IMR-90 (cell line): ENCODE results near the gene ARMH4. TPM values are rescaled to one million over a fixed set of nuclear protein-coding genes. Genes with fewer than 3 reads are reported as not detected.

Experiments
- ATAC-seq: fragments of 200-7000 bp; cut with Tn5 transposase; 2 replicates; pipeline ENCODE4 v1.9.1; 2020; ENCODE audit warnings: low read depth, mild to moderate bottlenecking, moderate library complexity
- BruUV-seq: library from RNA; stranded (reverse); fragments of 400-500 nt; replicated peaks from 2 replicates; lab custom pipeline; 2021; lab: Mats Ljungman, UMichigan
- CTCF ChIA-PET: fragments of 300-600 bp; formaldehyde crosslinking; extraction: SDS; loops from one replicate; lab custom pipeline; 2021; ENCODE audit warnings: antibody characterized with exemption; lab: Yijun Ruan, JAX
- POLR2A ChIA-PET: fragments of 300-600 bp; sonication (Branson Sonifier 250); formaldehyde crosslinking; loops from one replicate; lab custom pipeline; 2022; ENCODE audit warnings: antibody characterized with exemption; ENCODE audit not compliant: unreplicated experiment; lab: Charles Lee
- DNase-seq: peaks from one replicate; pipeline ENCODE4 v3.0.0; 2013
- H2AFZ ChIP-seq: replicated peaks from 2 replicates; pipeline ENCODE3; 2013; ENCODE audit warnings: low read length, mild to moderate bottlenecking; ENCODE audit not compliant: poor library complexity
- H2AK5ac ChIP-seq: 2 replicates; pipeline ENCODE4 v1.6.1; 2013; ENCODE audit warnings: low read depth, low read length, inconsistent platforms
- H2AK9ac ChIP-seq: replicated peaks from 2 replicates; pipeline ENCODE3; 2013; ENCODE audit warnings: mild to moderate bottlenecking, low read depth, low read length, moderate library complexity; ENCODE audit not compliant: poor library complexity
- H2BK120ac ChIP-seq: 2 replicates; pipeline ENCODE4 v1.6.1; 2013; ENCODE audit warnings: low read depth, low read length, inconsistent platforms
- H2BK15ac ChIP-seq: 3 replicates; pipeline ENCODE4 v1.6.1; 2013; ENCODE audit warnings: low read depth, low read length, inconsistent platforms
- H2BK20ac ChIP-seq: 2 replicates; pipeline ENCODE4 v1.6.1; 2013; ENCODE audit warnings: low read depth, mild to moderate bottlenecking, inconsistent platforms, low read length, moderate library complexity
- H2BK5ac ChIP-seq: 2 replicates; pipeline ENCODE4 v1.6.1; 2013; ENCODE audit warnings: mild to moderate bottlenecking, low read depth, low read length, inconsistent platforms; ENCODE audit not compliant: poor library complexity, severe bottlenecking
- H3K14ac ChIP-seq: replicated peaks from 2 replicates; pipeline ENCODE4 v1.6.1; 2013; ENCODE audit warnings: low read depth, low read length, inconsistent platforms
- H3K18ac ChIP-seq: 2 replicates; pipeline ENCODE4 v1.6.1; 2013; ENCODE audit warnings: low read depth, low read length, control low read depth
- H3K23ac ChIP-seq: 2 replicates; pipeline ENCODE4 v1.6.1; 2013; ENCODE audit warnings: low read depth, low read length, inconsistent platforms
- H3K27ac ChIP-seq: 2 replicates; pipeline ENCODE4 v1.5.1; 2013; ENCODE audit warnings: mild to moderate bottlenecking, control low read depth, low read length; ENCODE audit not compliant: insufficient read depth
- H3K27me3 ChIP-seq: 2 replicates; pipeline ENCODE4 v1.6.1; 2013; ENCODE audit warnings: low read length; ENCODE audit not compliant: control insufficient read depth, insufficient read depth
- H3K36me3 ChIP-seq: 2 replicates; pipeline ENCODE4 v1.6.1; 2013; ENCODE audit warnings: low read length, mixed read lengths; ENCODE audit not compliant: control insufficient read depth, insufficient read depth
- H3K4ac ChIP-seq: 2 replicates; pipeline ENCODE4 v1.6.1; 2013; ENCODE audit warnings: low read depth, low read length, inconsistent platforms
- H3K4me1 ChIP-seq: 2 replicates; pipeline ENCODE4 v1.6.1; 2013; ENCODE audit warnings: low read length, mixed read lengths; ENCODE audit not compliant: control insufficient read depth, insufficient read depth
- H3K4me2 ChIP-seq: 2 replicates; pipeline ENCODE4 v1.6.1; 2013; ENCODE audit warnings: low read depth, mild to moderate bottlenecking, control low read depth, low read length, moderate library complexity
- H3K4me3 ChIP-seq: 2 replicates; pipeline ENCODE4 v1.5.1; 2013; ENCODE audit warnings: low read depth, mild to moderate bottlenecking, control low read depth, low read length, moderate library complexity; ENCODE audit not compliant: insufficient read depth
- H3K56ac ChIP-seq: 2 replicates; pipeline ENCODE4 v1.6.1; 2013; ENCODE audit warnings: low read length, inconsistent platforms; ENCODE audit not compliant: insufficient read depth; ENCODE audit errors: extremely low read depth
- H3K79me1 ChIP-seq, 2 experiments: 2 replicates each; pipeline ENCODE4 v1.6.1; 2013; ENCODE audit warnings: low read length in 2 of 2, inconsistent platforms in 1 of 2, low read depth in 1 of 2
- H3K9ac ChIP-seq: 2 replicates; pipeline ENCODE4 v1.6.1; 2013; ENCODE audit warnings: low read depth, low read length, control low read depth
- H3K9me1 ChIP-seq: 2 replicates; pipeline ENCODE4 v1.6.1; 2013; ENCODE audit warnings: low read length, inconsistent platforms; ENCODE audit not compliant: insufficient read depth
- H3K9me3 ChIP-seq: 2 replicates; pipeline ENCODE4 v1.6.1; 2013; ENCODE audit warnings: low read length; ENCODE audit not compliant: control insufficient read depth, insufficient read depth
- H4K20me1 ChIP-seq: 2 replicates; pipeline ENCODE4 v1.6.1; 2013; ENCODE audit warnings: low read length, inconsistent platforms; ENCODE audit not compliant: insufficient read depth
- H4K5ac ChIP-seq: 2 replicates; pipeline ENCODE4 v1.6.1; 2013; ENCODE audit warnings: mild to moderate bottlenecking, low read depth, low read length, control low read depth
- H4K8ac ChIP-seq, 2 experiments: 2 replicates each; pipeline ENCODE4 v1.6.1; 2013; ENCODE audit warnings: low read depth in 2 of 2, low read length in 2 of 2, control low read depth in 1 of 2, inconsistent platforms in 1 of 2
- H4K91ac ChIP-seq: 2 replicates; pipeline ENCODE4 v1.6.1; 2013; ENCODE audit warnings: low read depth, low read length, inconsistent platforms; ENCODE audit not compliant: insufficient read depth
- CEBPB ChIP-seq: IDR thresholded peaks from 2 replicates; pipeline ENCODE4 v1.6.1; 2012; ENCODE audit warnings: low read depth, low read length, improper control_type of control experiment
- CHD1 ChIP-seq: IDR thresholded peaks from 2 replicates; pipeline ENCODE4 v1.6.1; 2012; ENCODE audit warnings: low read depth, low read length, improper control_type of control experiment
- CTCF ChIP-seq: conservative IDR thresholded peaks from 2 replicates; pipeline ENCODE4 v1.5.1; 2012; ENCODE audit warnings: mild to moderate bottlenecking, low read depth, low read length, improper control_type of control experiment
- FOS ChIP-seq: fragments of 150-350 bp; IDR thresholded peaks from 2 replicates; pipeline ENCODE4 v1.6.1; 2016; ENCODE audit warnings: low read depth, low read length
- MAZ ChIP-seq: IDR thresholded peaks from 2 replicates; pipeline ENCODE4 v1.6.1; 2012; ENCODE audit warnings: low read depth, mild to moderate bottlenecking, low read length, improper control_type of control experiment, moderate library complexity, borderline replicate concordance
- MXI1 ChIP-seq: IDR thresholded peaks from 2 replicates; pipeline ENCODE4 v1.6.1; 2012; ENCODE audit warnings: low read depth, mild to moderate bottlenecking, low read length, moderate library complexity, borderline replicate concordance
- NFE2L2 ChIP-seq: fragments of 150-350 bp; IDR thresholded peaks from 2 replicates; pipeline ENCODE4 v1.6.1; 2016; ENCODE audit warnings: low read depth, mild to moderate bottlenecking, low read length
- POLR2A ChIP-seq: IDR thresholded peaks from 2 replicates; pipeline ENCODE4 v1.6.1; 2012; ENCODE audit warnings: mild to moderate bottlenecking, low read depth, low read length
- RFX5 ChIP-seq: IDR thresholded peaks from 2 replicates; pipeline ENCODE4 v1.8.0; 2012; ENCODE audit warnings: low read depth, mild to moderate bottlenecking, low read length, moderate library complexity
- SMC3 ChIP-seq: fragments of 150-350 bp; IDR thresholded peaks from 2 replicates; pipeline ENCODE4 v1.6.1; 2016; ENCODE audit warnings: low read depth, mild to moderate bottlenecking, antibody characterized with exemption, low read length, moderate library complexity
- USF2 ChIP-seq: fragments of 150-350 bp; IDR thresholded peaks from 2 replicates; pipeline ENCODE4 v1.6.1; 2017; ENCODE audit warnings: mild to moderate bottlenecking, antibody characterized with exemption, low read length, low read depth
- WGBS, 2 experiments: methylation state at CpG; one replicate each; pipeline versions ENCODE4 v1.1.5 to v1.1.7; 2013; ENCODE audit warnings: missing lambda C conversion rate in 2 of 2; ENCODE audit not compliant: insufficient read length in 1 of 2; ENCODE audit errors: extremely low coverage in 2 of 2; 5-methylcytosine and 5-hydroxymethylcytosine counted together
- dilution Hi-C: fragments of 300-500 bp; cut with HindIII; formaldehyde crosslinking; loops from one replicate; pipeline ENCODE4 v1.14.3; 2018; ENCODE audit warnings: low sequenced_read_pairs; ENCODE audit not compliant: unreplicated experiment
- in situ Hi-C: fragments of 300-500 bp; cut with MboI; formaldehyde crosslinking; loops from 3 replicates; pipeline ENCODE4 v1.14.3; 2019; ENCODE audit warnings: low sequenced_read_pairs, inconsistent platforms, mixed read lengths
- intact Hi-C: fragments of 100-400 bp; cut with micrococcal nuclease; formaldehyde crosslinking; loops from 2 replicates; pipeline ENCODE4 v1.10.0; 2022
- polyA plus RNA-seq, 3 experiments: library from polyadenylated mRNA; depleted of rRNA; stranded (reverse); fragments of >200 nt; gene quantifications; 2 replicates each; pipeline ENCODE4 v1.2.3, GENCODE V29; 2012; ENCODE audit warnings: low replicate concordance in 1 of 3
- total RNA-seq: library from RNA; depleted of rRNA; stranded (reverse); fragments of >200 nt; gene quantifications from 2 replicates; pipeline ENCODE4 v1.2.3, GENCODE V29; 2012

Gene ARMH4
- total and polyA plus RNA-seq, 2 of the 4 experiments (the other 2 are of a cell fraction) = 4.6 to 5.6 TPM

- no peak for ATAC-seq
- H2BK120ac ChIP-seq = no peak overlapping the region
- peaks cover 2% of the 10 kb centered on the region for H3K27me3 ChIP-seq
- dilution Hi-C loops = no loop called here
- no peaks in the 10 kb centered on the region for H3K36me3 ChIP-seq
- no peaks in the 10 kb centered on the region for H3K79me1 ChIP-seq
- H3K9me3 ChIP-seq = peaks cover 3% of the 10 kb centered on the region
- no peak overlapping the region for H3K4me3 ChIP-seq
- no peak overlapping the region for H3K18ac ChIP-seq
- no CpG with 5 or more reads among the region's 5 CpGs for whole genome bisulfite sequencing, 2 experiments
- no peak overlapping the region for H3K9ac ChIP-seq
- no peak overlapping the region for H2BK20ac ChIP-seq
- H4K8ac ChIP-seq = no peak overlapping the region
- H3K4me1 ChIP-seq = no peaks in the 10 kb centered on the region
- H4K5ac ChIP-seq = no peak overlapping the region
- H3K9me1 ChIP-seq = no peaks in the 10 kb centered on the region
- no peak overlapping the region for H2AK9ac ChIP-seq
- no peak overlapping the region for H3K27ac ChIP-seq
- no peak overlapping the region for H3K4me2 ChIP-seq
- H3K14ac ChIP-seq = no peak overlapping the region
- H2BK5ac ChIP-seq = no peak overlapping the region
- CTCF ChIA-PET = no interaction called here
- no peaks in the 10 kb centered on the region for H4K20me1 ChIP-seq
- in situ Hi-C loops = loop anchor here (25.0 kb wide), 1 partner anchor 266 kb away; the partner anchor contains the start of gene TOMM20L
- DNase-seq = no peak
- H2AK5ac ChIP-seq = no peak overlapping the region
- H3K56ac ChIP-seq = no peak overlapping the region
- intact Hi-C loops = no loop called here
- no peak overlapping the region for H2BK15ac ChIP-seq
- no peak overlapping the region for H2AFZ ChIP-seq
- H3K23ac ChIP-seq = no peak overlapping the region
- no peak for TF ChIP-seq CTCF
- no peak for TF ChIP-seq POLR2A
- TF ChIP-seq FOS = no peak
- no peak for TF ChIP-seq NFE2L2
- no peak for TF ChIP-seq USF2
- no peak for TF ChIP-seq CEBPB
- TF ChIP-seq MAZ = no peak
- TF ChIP-seq SMC3 = no peak
- TF ChIP-seq MXI1 = no peak
- TF ChIP-seq CHD1 = no peak
- TF ChIP-seq RFX5 = no peak
- no TSS peak for BruUV-seq
- POLR2A ChIA-PET = interaction anchor here (0.6 kb wide), 1 partner anchor 317 kb away, joined by 3 read pairs; no protein-coding TSS in a partner anchor
- H3K4ac ChIP-seq = no peak overlapping the region
- no peak overlapping the region for H4K91ac ChIP-seq
Measured at GRCh38 chr14:58121530-58122186, 30.4 kb downstream of the ARMH4 start.
